Measurements from ENCODE around the gene PLXNA1.
A peak's percentile ranks its signal among the peaks of the same experiment; 100 is the strongest.

PLXNA1 gene

GRCh38 chr3:126992776-126993175, 9.9 kb downstream of the PLXNA1 start:
- CTCF ChIA-PET: interaction anchor here (1.9 kb wide), 1 partner anchor 10 kb away, joined by 8 read pairs; the partner anchor contains the start of gene PLXNA1
- TF ChIP-seq, protein P1, sequence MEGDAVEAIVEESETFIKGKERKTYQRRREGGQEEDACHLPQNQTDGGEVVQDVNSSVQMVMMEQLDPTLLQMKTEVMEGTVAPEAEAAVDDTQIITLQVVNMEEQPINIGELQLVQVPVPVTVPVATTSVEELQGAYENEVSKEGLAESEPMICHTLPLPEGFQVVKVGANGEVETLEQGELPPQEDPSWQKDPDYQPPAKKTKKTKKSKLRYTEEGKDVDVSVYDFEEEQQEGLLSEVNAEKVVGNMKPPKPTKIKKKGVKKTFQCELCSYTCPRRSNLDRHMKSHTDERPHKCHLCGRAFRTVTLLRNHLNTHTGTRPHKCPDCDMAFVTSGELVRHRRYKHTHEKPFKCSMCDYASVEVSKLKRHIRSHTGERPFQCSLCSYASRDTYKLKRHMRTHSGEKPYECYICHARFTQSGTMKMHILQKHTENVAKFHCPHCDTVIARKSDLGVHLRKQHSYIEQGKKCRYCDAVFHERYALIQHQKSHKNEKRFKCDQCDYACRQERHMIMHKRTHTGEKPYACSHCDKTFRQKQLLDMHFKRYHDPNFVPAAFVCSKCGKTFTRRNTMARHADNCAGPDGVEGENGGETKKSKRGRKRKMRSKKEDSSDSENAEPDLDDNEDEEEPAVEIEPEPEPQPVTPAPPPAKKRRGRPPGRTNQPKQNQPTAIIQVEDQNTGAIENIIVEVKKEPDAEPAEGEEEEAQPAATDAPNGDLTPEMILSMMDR (IDR thresholded peaks at IDR 0.05; ENCODE audit: control extremely low read depth, extremely low read depth, low read depth, missing control alignments): no peak
- DNase-seq (ENCODE audit: extremely low spot score): no peak
- POLR2A ChIA-PET: no interaction called here

DNA sequence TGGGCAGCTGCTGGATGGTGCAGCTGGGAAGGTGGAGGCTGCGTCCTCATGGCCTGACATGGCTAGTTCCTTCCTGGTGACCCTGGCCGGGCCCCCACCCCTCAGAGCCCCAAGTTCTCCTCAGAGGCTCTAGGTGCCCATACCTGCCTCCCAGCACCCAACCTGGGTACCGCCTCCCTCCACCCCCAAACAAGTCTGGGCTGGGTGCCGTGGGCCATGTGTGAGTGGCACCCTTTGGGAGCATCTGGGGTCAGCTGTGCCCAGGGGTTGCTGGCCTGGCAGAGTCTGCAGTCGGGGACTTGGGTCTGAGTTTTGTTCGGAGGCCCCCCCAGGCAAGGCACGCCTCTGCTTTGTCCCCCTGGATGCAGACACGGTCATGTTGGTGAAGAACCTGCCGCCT, 10.5 kb downstream of the PLXNA1 start:
- CTCF ChIA-PET: interaction anchor here (1.0 to 1.9 kb wide), 2 partner anchors 11 to 12 kb away, joined by 3 to 8 read pairs; partner anchors contain the start of gene PLXNA1
- POLR2A ChIA-PET: no interaction called here

DNA sequence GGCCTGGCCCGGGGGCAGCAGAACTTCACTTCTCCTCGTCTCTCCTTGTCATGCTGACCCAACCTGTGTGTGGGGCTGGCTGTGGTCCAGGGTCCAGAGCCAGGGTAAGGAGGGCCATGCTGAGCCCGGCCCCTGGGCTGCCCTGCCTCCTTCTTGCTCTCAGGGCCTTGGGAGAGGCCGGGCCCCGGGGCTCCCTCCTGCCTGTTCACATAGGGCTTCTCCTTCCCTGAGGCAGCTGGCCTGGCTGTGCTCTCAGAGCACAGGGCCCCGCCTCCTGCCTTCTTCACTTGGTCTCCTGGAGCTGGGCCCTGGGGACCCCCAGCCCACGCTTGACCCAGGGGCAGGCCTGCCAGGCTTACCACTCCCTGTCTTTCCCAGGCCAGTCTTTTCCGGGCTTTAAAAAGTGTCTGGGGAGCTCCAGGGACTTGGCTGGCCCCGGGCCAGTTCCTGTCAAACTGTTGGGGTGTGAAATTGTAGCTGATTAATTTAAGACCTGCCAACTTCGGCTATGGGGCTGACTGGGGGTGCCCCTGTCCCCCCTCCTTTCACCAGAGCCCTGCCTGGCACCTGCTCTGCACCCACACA, 11.8 kb downstream of the PLXNA1 start:
- ChIA-PET POLR2A (no interaction called here), CTCF (interaction anchor here (1.0 to 1.9 kb wide), 5 partner anchors 12 to 554 kb away, joined by 3 to 7 read pairs (median 3); partner anchors contain the start of gene PLXNA1)
- TF ChIP-seq, protein P1 (IDR thresholded peaks at IDR 0.05; ENCODE audit: control extremely low read depth, extremely low read depth, low read depth, missing control alignments): no peak
- no peak for DNase-seq (ENCODE audit: extremely low spot score)

More for the DNA sequence above, 10.5 kb downstream of the PLXNA1 start:
- DNase-seq (ENCODE audit: extremely low spot score): no peak
- TF ChIP-seq, protein P1 (IDR thresholded peaks at IDR 0.05; ENCODE audit: control extremely low read depth, extremely low read depth, low read depth, missing control alignments): no peak

- CTCF ChIA-PET: interaction anchor here (0.8 to 1.9 kb wide), 6 partner anchors 13 to 553 kb away, joined by 3 to 7 read pairs (median 4); partner anchors contain the start of gene PLXNA1
These were observed 12.4 kb downstream of the PLXNA1 start for GRCh38 chr3:126995254-126995780.

DNA sequence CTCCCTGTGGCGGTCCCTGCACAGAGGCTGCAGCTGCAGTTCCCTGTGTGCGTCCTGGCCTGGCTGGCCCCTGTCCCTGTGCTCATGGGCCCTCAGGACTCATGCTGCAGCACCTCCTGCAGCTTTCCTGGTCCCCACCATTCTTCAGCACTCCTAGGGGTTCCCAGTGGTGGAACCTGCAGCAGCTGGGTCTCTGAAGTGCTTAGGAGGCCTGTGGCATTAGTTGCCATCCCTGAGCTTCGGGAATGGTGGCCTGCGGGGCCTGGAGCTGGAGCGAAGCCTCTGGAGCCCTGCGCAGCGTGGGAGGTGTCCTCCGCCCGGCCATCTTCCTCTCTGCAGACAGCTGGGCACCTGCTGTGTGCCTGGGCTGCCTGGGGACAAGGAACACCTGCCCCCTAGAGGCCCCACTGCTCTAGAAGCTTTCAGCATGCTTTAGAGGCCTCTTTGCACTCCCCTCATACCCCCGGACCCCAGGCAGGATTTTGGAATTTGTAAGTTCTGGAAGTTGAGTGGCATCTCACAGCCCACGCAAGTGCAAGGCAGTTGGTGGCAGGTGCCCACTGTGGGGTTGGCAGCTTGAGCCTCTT, 13.1 kb downstream of the PLXNA1 start:
- ChIA-PET CTCF (interaction anchor here (0.8 to 1.9 kb wide), 5 partner anchors 12 to 244 kb away, joined by 3 to 7 read pairs (median 4); partner anchors contain the start of gene PLXNA1), POLR2A (no interaction called here)
- TF ChIP-seq, protein P1 (IDR thresholded peaks at IDR 0.05; ENCODE audit: control extremely low read depth, extremely low read depth, low read depth, missing control alignments): peak; percentile 29
- DNase-seq (ENCODE audit: extremely low spot score): no peak

More at GRCh38 chr3:126995254-126995780, 12.4 kb downstream of the PLXNA1 start:
- TF ChIP-seq, protein P1 (IDR thresholded peaks at IDR 0.05; ENCODE audit: control extremely low read depth, extremely low read depth, low read depth, missing control alignments): no peak
- DNase-seq (ENCODE audit: extremely low spot score): no peak
- POLR2A ChIA-PET: no interaction called here

GRCh38 chr3:126996905-126997304, 14.0 kb downstream of the PLXNA1 start:
- ChIA-PET POLR2A (no interaction called here), CTCF (interaction anchor here (1.4 kb wide), 1 partner anchor 245 kb away, joined by 5 read pairs; no protein-coding TSS in a partner anchor)
- no peak for DNase-seq (ENCODE audit: extremely low spot score)
- TF ChIP-seq, protein P1 (IDR thresholded peaks at IDR 0.05; ENCODE audit: control extremely low read depth, extremely low read depth, low read depth, missing control alignments): no peak
